Neural crest cell (in vitro differentiated cells): ENCODE results near the gene RIMBP2. TPM values are rescaled to one million over a fixed set of nuclear protein-coding genes. Genes with fewer than 3 reads are reported as not detected.

ENCODE experiments used
- DNase-seq: peaks from one replicate; pipeline ENCODE4 v3.0.0; 2021; ENCODE audit warnings: low read depth, mixed read lengths, low spot score
- H3K27ac Mint-ChIP-seq: one replicate; pipeline ENCODE4 v1.8.0; 2021; ENCODE audit warnings: mild to moderate bottlenecking, mixed read lengths; ENCODE audit not compliant: unreplicated experiment
- H3K27me3 Mint-ChIP-seq: 2 replicates; pipeline ENCODE4 v1.8.0; 2021; ENCODE audit warnings: low read depth, mild to moderate bottlenecking, mixed read lengths
- H3K36me3 Mint-ChIP-seq: 2 replicates; pipeline ENCODE4 v1.8.0; 2021; ENCODE audit warnings: low read depth, mild to moderate bottlenecking, mixed read lengths
- H3K4me1 Mint-ChIP-seq: 2 replicates; pipeline ENCODE4 v1.8.0; 2021; ENCODE audit warnings: mixed read lengths
- H3K4me3 Mint-ChIP-seq: one replicate; pipeline ENCODE4 v1.8.0; 2021; ENCODE audit warnings: mild to moderate bottlenecking, mixed read lengths
- H3K9me3 Mint-ChIP-seq: 2 replicates; pipeline ENCODE4 v1.8.0; 2021; ENCODE audit warnings: mixed read lengths
- total RNA-seq: library from RNA; stranded (reverse); gene quantifications from 2 replicates; pipeline ENCODE4 v1.2.1, GENCODE V29; 2021
- TF ChIP-seq, protein P1 (sequence below): fragments of 200-600 bp; sonication (generic); conservative IDR thresholded peaks from 2 replicates; pipeline ENCODE4 v1.5.0; 2021; ENCODE audit warnings: antibody characterized with exemption, mild to moderate bottlenecking

RIMBP2 gene
- total RNA-seq, 1 donor from 2014 or later: 5.9 TPM

DNA sequence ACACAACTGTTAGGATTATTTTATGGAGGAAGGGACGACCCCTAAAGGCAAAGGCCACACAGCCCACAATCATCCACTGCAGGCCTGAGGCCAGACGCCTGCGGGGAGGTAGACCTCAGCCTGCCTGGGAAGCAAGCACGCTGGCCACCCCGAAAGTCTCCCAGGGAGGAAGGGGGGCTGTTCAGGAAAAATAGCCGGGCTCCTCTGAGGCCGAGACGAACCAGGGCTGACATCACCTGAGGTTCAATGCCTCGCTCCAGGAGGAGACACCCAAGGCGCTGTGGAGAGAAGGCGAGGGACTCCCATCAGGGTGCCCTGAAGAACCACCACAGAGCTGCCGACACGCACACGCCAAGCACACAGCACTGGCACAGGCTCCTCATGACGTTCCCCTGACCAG, 251.1 kb downstream of the RIMBP2 start:
- Mint-ChIP-seq H3K4me1 (peaks cover 14% of the 10 kb centered on the region), H3K27me3 (no peaks in the 10 kb centered on the region), H3K36me3 (peaks cover 3% of the 10 kb centered on the region), H3K27ac (no peak overlapping the region), H3K9me3 (peaks cover 10% of the 10 kb centered on the region), H3K4me3 (no peak overlapping the region)
- no peak for DNase-seq
- TF ChIP-seq, protein P1, sequence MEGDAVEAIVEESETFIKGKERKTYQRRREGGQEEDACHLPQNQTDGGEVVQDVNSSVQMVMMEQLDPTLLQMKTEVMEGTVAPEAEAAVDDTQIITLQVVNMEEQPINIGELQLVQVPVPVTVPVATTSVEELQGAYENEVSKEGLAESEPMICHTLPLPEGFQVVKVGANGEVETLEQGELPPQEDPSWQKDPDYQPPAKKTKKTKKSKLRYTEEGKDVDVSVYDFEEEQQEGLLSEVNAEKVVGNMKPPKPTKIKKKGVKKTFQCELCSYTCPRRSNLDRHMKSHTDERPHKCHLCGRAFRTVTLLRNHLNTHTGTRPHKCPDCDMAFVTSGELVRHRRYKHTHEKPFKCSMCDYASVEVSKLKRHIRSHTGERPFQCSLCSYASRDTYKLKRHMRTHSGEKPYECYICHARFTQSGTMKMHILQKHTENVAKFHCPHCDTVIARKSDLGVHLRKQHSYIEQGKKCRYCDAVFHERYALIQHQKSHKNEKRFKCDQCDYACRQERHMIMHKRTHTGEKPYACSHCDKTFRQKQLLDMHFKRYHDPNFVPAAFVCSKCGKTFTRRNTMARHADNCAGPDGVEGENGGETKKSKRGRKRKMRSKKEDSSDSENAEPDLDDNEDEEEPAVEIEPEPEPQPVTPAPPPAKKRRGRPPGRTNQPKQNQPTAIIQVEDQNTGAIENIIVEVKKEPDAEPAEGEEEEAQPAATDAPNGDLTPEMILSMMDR: no peak

DNA sequence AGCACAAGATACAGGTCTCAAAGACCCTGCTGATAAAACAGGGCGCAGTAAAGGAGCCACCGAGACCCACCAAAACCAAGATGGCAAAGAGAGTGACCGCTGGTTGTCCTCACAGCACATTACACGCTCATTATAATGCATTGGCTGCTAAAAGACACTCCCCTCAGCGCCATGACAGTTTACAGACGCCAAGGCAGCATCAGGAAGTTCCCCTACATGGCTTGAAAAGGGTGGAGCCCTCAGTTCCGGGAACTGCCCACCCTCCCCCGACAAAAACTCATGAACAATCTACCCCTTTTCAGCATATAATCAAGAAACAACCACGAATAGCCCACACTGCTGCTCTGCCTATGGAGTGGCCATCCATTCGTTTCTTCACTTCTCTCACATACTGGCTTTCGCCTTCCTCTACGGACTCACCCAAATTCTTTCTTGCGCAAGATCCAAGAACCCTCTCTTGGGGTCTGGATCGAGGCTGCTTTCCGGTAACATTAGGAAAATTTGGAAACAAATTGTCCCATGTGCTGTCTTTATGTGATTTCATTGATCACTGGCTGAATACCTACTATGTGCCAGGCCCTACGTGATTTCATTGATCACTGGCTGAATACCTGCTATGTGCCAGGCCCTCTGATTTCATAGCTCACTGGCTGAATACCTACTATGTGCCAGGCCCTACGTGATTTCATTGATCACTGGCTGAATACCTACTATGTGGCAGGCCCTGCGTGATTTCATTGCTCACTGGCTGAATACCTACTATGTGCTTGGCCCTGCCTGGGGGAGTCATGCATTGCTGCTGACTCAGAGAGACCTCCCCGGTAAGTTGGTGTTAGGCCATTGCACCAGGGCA, 252.1 kb downstream of the RIMBP2 start:
- Mint-ChIP-seq H3K27me3 (no peaks in the 10 kb centered on the region), H3K4me1 (peaks cover 14% of the 10 kb centered on the region), H3K9me3 (peaks cover 10% of the 10 kb centered on the region), H3K27ac (no peak overlapping the region), H3K36me3 (peaks cover 3% of the 10 kb centered on the region), H3K4me3 (no peak overlapping the region)
- no peak for DNase-seq
- TF ChIP-seq, protein P1: no peak

DNA sequence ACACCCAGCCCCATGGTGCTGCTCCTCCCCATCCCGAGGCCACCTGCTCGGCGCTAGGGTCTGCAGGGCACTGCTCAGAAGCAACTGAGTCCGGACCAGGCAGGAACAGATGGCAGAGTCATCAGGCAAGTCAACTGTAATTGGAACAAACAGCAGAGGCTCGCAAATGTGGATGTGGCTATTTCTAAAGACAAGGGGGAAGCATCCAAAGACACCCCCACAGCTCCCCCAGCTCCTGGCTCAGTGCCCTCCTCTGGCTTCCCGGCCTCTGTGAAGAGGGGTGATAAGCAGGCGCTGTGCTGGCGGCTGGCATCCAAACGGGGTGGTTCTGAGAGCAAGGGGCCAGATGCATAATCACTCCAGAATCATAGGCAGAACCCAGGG, 252.8 kb downstream of the RIMBP2 start:
- peaks cover 10% of the 10 kb centered on the region for H3K9me3 Mint-ChIP-seq
- H3K4me3 Mint-ChIP-seq: no peak overlapping the region
- H3K27me3 Mint-ChIP-seq: no peaks in the 10 kb centered on the region
- H3K27ac Mint-ChIP-seq: no peak overlapping the region
- peaks cover 3% of the 10 kb centered on the region for H3K36me3 Mint-ChIP-seq
- TF ChIP-seq, protein P1: no peak
- peaks cover 14% of the 10 kb centered on the region for H3K4me1 Mint-ChIP-seq
- DNase-seq: no peak

DNA sequence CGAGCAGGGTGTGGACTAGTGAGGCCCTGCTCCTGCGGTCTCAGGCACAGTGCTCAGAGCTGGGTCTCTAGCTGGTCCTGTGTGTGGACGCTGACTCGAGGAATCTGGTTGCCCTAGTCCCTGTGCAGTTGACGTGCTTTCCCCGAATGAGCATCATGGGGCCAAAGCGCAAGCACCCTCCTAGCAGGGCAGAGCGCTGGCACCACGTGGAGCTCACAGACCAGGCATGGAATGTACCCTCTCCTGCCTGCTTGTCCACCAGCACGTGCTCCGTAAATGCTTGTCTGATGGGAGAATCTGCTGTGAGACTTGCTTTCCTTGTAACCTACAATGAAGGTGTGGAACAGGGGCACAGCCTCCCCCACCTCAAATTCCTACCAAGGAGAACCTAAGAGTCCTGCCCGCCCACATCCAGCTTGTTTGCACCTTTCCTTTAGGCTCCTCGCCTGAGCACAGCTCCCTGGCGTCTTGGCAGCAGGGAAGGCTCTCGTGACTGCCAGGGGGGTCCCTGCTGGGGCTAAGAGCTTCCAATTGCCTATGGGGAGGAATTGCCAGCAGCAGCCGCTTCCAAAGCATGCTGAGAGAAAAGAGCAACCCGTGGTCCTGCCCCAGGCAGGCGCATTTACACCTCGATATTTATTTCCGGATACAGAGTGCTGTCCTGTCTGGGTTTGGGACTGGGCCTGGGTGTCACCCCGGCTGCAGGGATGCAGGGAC, 253.4 kb downstream of the RIMBP2 start:
- Mint-ChIP-seq H3K27me3 (no peaks in the 10 kb centered on the region), H3K27ac (no peak overlapping the region), H3K4me3 (no peak overlapping the region), H3K9me3 (peaks cover 8% of the 10 kb centered on the region), H3K36me3 (peaks cover 3% of the 10 kb centered on the region), H3K4me1 (peaks cover 14% of the 10 kb centered on the region)
- TF ChIP-seq, protein P1: no peak
- no peak for DNase-seq

DNA sequence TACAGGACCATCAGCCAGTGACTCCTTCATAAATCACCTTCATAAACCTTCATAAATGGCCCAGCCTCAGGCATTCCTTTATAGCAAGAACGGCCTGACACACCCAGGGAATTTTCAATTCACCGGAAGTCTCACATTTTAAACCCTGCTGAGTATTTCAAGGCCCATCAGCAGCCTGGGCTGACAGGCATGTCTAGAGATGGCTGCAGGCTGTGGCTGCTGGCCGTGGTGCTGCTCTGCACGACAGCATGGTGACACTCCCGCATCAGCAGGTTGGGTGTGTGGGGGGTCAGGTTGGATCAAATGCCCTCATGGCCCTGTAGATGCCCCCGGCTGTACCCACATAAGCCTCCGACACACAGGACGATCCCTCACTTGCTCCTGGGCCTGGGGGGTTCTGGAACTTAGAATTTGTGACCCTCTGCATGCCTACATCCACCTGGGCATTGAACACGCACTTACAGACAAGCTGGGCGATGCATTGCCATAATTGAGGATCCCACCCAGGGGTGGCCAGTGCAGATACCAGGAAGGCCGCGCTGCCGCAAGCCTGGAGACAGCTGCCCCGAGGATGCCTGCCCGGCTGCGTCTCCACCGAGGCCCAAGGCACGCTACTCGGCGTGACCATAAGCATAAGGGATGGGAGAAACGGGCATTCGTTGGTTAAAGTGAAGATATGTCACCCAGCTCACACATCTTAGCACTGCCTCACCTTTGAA, 254.1 kb downstream of the RIMBP2 start:
- Mint-ChIP-seq H3K27ac (no peak overlapping the region), H3K36me3 (no peaks in the 10 kb centered on the region), H3K27me3 (no peaks in the 10 kb centered on the region), H3K9me3 (peaks cover under 1% of the 10 kb centered on the region), H3K4me1 (peaks cover 10% of the 10 kb centered on the region), H3K4me3 (no peak overlapping the region)
- DNase-seq: no peak
- TF ChIP-seq, protein P1: no peak
